Measurements from ENCODE around the gene CBFA2T3.

Gene CBFA2T3

DNA sequence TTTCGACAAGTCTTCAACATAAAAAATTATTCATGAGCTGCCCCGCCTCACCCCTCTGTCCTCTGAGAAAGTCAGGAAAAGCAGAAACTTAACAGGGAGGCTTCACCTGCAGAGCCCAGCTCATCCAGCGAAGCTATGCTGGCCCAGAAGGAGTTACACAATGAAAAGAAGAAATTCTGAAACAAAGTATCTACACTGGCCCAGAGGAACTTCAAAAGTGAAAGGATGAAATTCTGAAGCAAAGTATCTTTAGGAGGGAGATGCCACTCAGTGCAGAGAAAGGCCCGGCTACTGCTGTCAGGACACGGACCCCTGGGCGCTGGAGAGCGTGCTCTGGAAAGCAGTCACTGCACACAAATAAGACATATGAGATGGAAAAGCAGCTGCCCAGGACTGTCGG lies 121.8 kb downstream of the CBFA2T3 start:
- TF ChIP-seq HOXD13 (CRISPR knock-in tag; IDR thresholded peaks at IDR 0.05; ENCODE audit: borderline replicate concordance): no peak
- TF ChIP-seq ZNF16 (tag by site-specific recombination; IDR thresholded peaks at IDR 0.05; ENCODE audit: low read depth): no peak
- no peak for TF ChIP-seq ZBTB48 (tag by site-specific recombination; IDR thresholded peaks at IDR 0.05)
- TF ChIP-seq ZNF768 (tag by site-specific recombination; IDR thresholded peaks at IDR 0.05): no peak
- TF ChIP-seq ZNF521 (tag by site-specific recombination; IDR thresholded peaks at IDR 0.05): no peak
- TF ChIP-seq ZNF560 (tag by site-specific recombination; IDR thresholded peaks at IDR 0.05; ENCODE audit: borderline replicate concordance): no peak
- TF ChIP-seq ZNF221 (tag by site-specific recombination; IDR thresholded peaks at IDR 0.05; ENCODE audit: borderline replicate concordance): no peak
- no peak for TF ChIP-seq SCRT2 (tag by site-specific recombination; IDR thresholded peaks at IDR 0.05)
- TF ChIP-seq HOXC10 (CRISPR knock-in tag; IDR thresholded peaks at IDR 0.05): no peak
- no peak for TF ChIP-seq MEIS1 (CRISPR knock-in tag; IDR thresholded peaks at IDR 0.05; ENCODE audit: borderline replicate concordance)
- no peak for TF ChIP-seq ZNF248 (tag by site-specific recombination; IDR thresholded peaks at IDR 0.05)
- TF ChIP-seq ZNF645 (tag by site-specific recombination; IDR thresholded peaks at IDR 0.05): no peak
- TF ChIP-seq ZNF692 (tag by site-specific recombination; IDR thresholded peaks at IDR 0.05): no peak
- Histone ChIP-seq H3K9me3 (ENCODE audit: control insufficient read depth, insufficient read depth, low read depth, low read length) (no peaks in the 10 kb centered on the region), H3K4me1 (ENCODE audit: control insufficient read depth, insufficient read depth, low read length) (no peaks in the 10 kb centered on the region), H3K4me3 (ENCODE audit: low read depth, low read length) (no peak overlapping the region), H3K27ac (ENCODE audit: extremely low read depth, low read depth, low read length) (no peak overlapping the region), H3K36me3 (ENCODE audit: control insufficient read depth in 2 of 2, insufficient read depth in 1 of 2, low read length in 2 of 2) (peaks cover 0 to 22% of the 10 kb centered on the region in 2 experiments; a peak in 1 of 3 replicates)
- ChIA-PET POLR2A (no interaction called here), CTCF (no interaction called here)

- ChIA-PET POLR2A (no interaction called here), CTCF (interaction anchor here (0.6 kb wide), 1 partner anchor 111 kb away, joined by 3 read pairs; no protein-coding TSS in a partner anchor)
- Histone ChIP-seq H3K9me3 (ENCODE audit: control insufficient read depth, insufficient read depth, low read depth, low read length) (no peaks in the 10 kb centered on the region), H3K4me1 (ENCODE audit: control insufficient read depth, insufficient read depth, low read length) (no peaks in the 10 kb centered on the region), H3K36me3 (ENCODE audit: control insufficient read depth in 2 of 2, insufficient read depth in 1 of 2, low read length in 2 of 2) (peaks cover 0 to 16% of the 10 kb centered on the region in 2 experiments; a peak in 1 of 3 replicates), H3K4me3 (ENCODE audit: low read depth, low read length) (no peak overlapping the region), H3K27ac (ENCODE audit: extremely low read depth, low read depth, low read length) (no peak overlapping the region)
- TF ChIP-seq ZNF830 (tag by site-specific recombination; IDR thresholded peaks at IDR 0.05; ENCODE audit: low read depth): no peak
- TF ChIP-seq KLF9 (tag by site-specific recombination; IDR thresholded peaks at IDR 0.05; ENCODE audit: low read depth): 0 out of 2 replicates have a peak, but pooled peaks have one; percentile 15
- peak; percentile 45; the same call in 1 of the 2 replicates for TF ChIP-seq KLF1 (tag by site-specific recombination; IDR thresholded peaks at IDR 0.05)
Observed at GRCh38 chr16:88854306-88855111, 122.5 kb downstream of the CBFA2T3 start.

GRCh38 chr16:88853325-88853941 lies 123.6 kb downstream of the CBFA2T3 start:
- Histone ChIP-seq H3K27ac (ENCODE audit: extremely low read depth, low read depth, low read length) (no peak overlapping the region), H3K9me3 (ENCODE audit: control insufficient read depth, insufficient read depth, low read depth, low read length) (no peaks in the 10 kb centered on the region), H3K4me3 (ENCODE audit: low read depth, low read length) (no peak overlapping the region), H3K4me1 (ENCODE audit: control insufficient read depth, insufficient read depth, low read length) (no peaks in the 10 kb centered on the region), H3K36me3 (ENCODE audit: control insufficient read depth in 2 of 2, insufficient read depth in 1 of 2, low read length in 2 of 2) (peaks cover 0 to 5% of the 10 kb centered on the region in 2 experiments; a peak in 1 of 3 replicates)
- ChIA-PET POLR2A (interaction anchor here (0.7 kb wide), 1 partner anchor 11 kb away, joined by 16 read pairs; no protein-coding TSS in a partner anchor), CTCF (no interaction called here)
- no peak for TF ChIP-seq ZSCAN16 (tag by site-specific recombination; IDR thresholded peaks at IDR 0.05)
- TF ChIP-seq ZNF157 (tag by site-specific recombination; IDR thresholded peaks at IDR 0.05): no peak
- no peak for TF ChIP-seq ZNF239 (tag by site-specific recombination; IDR thresholded peaks at IDR 0.05)
- no peak for TF ChIP-seq ZNF280D (tag by site-specific recombination; IDR thresholded peaks at IDR 0.05)
- TF ChIP-seq KLF9 (tag by site-specific recombination; IDR thresholded peaks at IDR 0.05; ENCODE audit: low read depth): no peak
- TF ChIP-seq BCL6B (tag by site-specific recombination; IDR thresholded peaks at IDR 0.05): no peak
- TF ChIP-seq MEIS1 (CRISPR knock-in tag; IDR thresholded peaks at IDR 0.05; ENCODE audit: borderline replicate concordance): no peak
- no peak for TF ChIP-seq SALL2 (tag by site-specific recombination; IDR thresholded peaks at IDR 0.05; ENCODE audit: borderline replicate concordance)
- no peak for TF ChIP-seq ZNF19 (tag by site-specific recombination; IDR thresholded peaks at IDR 0.05; ENCODE audit: low read depth)
- no peak for TF ChIP-seq ZNF175 (tag by site-specific recombination; IDR thresholded peaks at IDR 0.05)

All from HEK293 (cell line).